SK-N-SH (cell line): ENCODE measurements around the gene ANO6. TPM values are rescaled to one million over a fixed set of nuclear protein-coding genes. Genes with fewer than 3 reads are reported as not detected.

Experiments used
- CTCF ChIA-PET: fragments of 300-600, 350-600 bp; formaldehyde crosslinking; extraction: SDS; loops from one replicate; lab custom pipeline; 2021; lab: Yijun Ruan, JAX
- POLR2A ChIA-PET: fragments of 350-600 bp; sonication (Branson Sonifier 250); formaldehyde crosslinking; extraction: SDS; loops from one replicate; lab custom pipeline; 2020; ENCODE audit warnings: antibody characterized with exemption, inconsistent platforms; lab: Yijun Ruan, JAX
- DNase-seq: peaks from one replicate; pipeline ENCODE4 v3.0.0; 2012
- H2AFZ ChIP-seq: fragments of 200-600 bp; sonication (generic); 2 replicates; pipeline ENCODE4 v1.8.1; 2016; ENCODE audit warnings: antibody characterized with exemption, mild to moderate bottlenecking, low read depth
- H3F3A ChIP-seq: fragments of 200-600 bp; sonication (generic); replicated peaks from 2 replicates; pipeline ENCODE3; 2016; ENCODE audit warnings: antibody characterized with exemption, mild to moderate bottlenecking; ENCODE audit not compliant: insufficient read depth
- H3K27ac ChIP-seq, 2 experiments: fragments of 200-500 bp in 1 of 2; fragments of 200-600 bp in 1 of 2; sonication (Bioruptor generic) in 1 of 2; sonication (generic), shearing (Covaris generic) in 1 of 2; 2 replicates each; pipeline versions ENCODE4 v1.5.1 to v1.6.1; 2014 to 2016; ENCODE audit warnings: low read depth in 2 of 2, inconsistent platforms in 1 of 2, low read length in 1 of 2, mild to moderate bottlenecking in 1 of 2, mixed read lengths in 1 of 2
- H3K27me3 ChIP-seq: fragments of 200-600 bp; sonication (generic), shearing (Covaris generic); 2 replicates; pipeline ENCODE4 v1.6.1; 2016; ENCODE audit warnings: mixed run types; ENCODE audit not compliant: insufficient read depth
- H3K36me3 ChIP-seq, 2 experiments: fragments of 200-500 bp in 1 of 2; fragments of 200-600 bp in 1 of 2; sonication (Bioruptor generic) in 1 of 2; sonication (generic) in 1 of 2; replicated peaks in 1 of 2; 2 replicates each; pipeline versions ENCODE3 to v1.5.1; 2014 to 2016; ENCODE audit warnings: low read length in 1 of 2, mild to moderate bottlenecking in 1 of 2; ENCODE audit not compliant: insufficient read depth in 2 of 2, control insufficient read depth in 1 of 2
- H3K4me1 ChIP-seq, 2 experiments: fragments of 200-500 bp in 1 of 2; fragments of 200-600 bp in 1 of 2; sonication (Bioruptor generic) in 1 of 2; sonication (generic), shearing (Covaris generic) in 1 of 2; 2 replicates each; pipeline versions ENCODE4 v1.5.1 to v1.6.1; 2014 to 2016; ENCODE audit warnings: low read depth in 1 of 2, low read length in 1 of 2, mixed run types in 1 of 2; ENCODE audit not compliant: insufficient read depth in 2 of 2, control insufficient read depth in 1 of 2
- H3K4me2 ChIP-seq: fragments of 200-600 bp; sonication (generic), shearing (Covaris generic); 2 replicates; pipeline ENCODE4 v1.6.1; 2017; ENCODE audit warnings: mixed run types
- H3K4me3 ChIP-seq, 2 experiments: fragments of 200-500 bp in 1 of 2; fragments of 200-600 bp in 1 of 2; sonication (Bioruptor generic) in 1 of 2; sonication (generic), shearing (Covaris generic) in 1 of 2; 2 replicates each; pipeline versions ENCODE4 v1.5.1 to v1.8.1; 2014 to 2016; ENCODE audit warnings: low read depth in 2 of 2, inconsistent platforms in 1 of 2, low read length in 1 of 2, mild to moderate bottlenecking in 1 of 2, mixed read lengths in 1 of 2, moderate library complexity in 1 of 2
- H3K79me2 ChIP-seq: fragments of 200-600 bp; sonication (generic); 2 replicates; pipeline ENCODE4 v1.8.1; 2017; ENCODE audit warnings: mild to moderate bottlenecking; ENCODE audit not compliant: insufficient read depth
- H3K9ac ChIP-seq: fragments of 200-600 bp; sonication (generic); 2 replicates; pipeline ENCODE4 v1.6.1; 2017; ENCODE audit warnings: mixed run types
- H3K9me2 ChIP-seq: fragments of 200-600 bp; sonication (generic); 2 replicates; pipeline ENCODE4 v1.6.1; 2017; ENCODE audit warnings: mixed run types
- H3K9me3 ChIP-seq: fragments of 200-600 bp; sonication (generic); 2 replicates; pipeline ENCODE4 v1.6.1; 2017; ENCODE audit warnings: mixed run types, mild to moderate bottlenecking, moderate library complexity
- H4K20me1 ChIP-seq: fragments of 200-600 bp; sonication (generic); 2 replicates; pipeline ENCODE4 v1.6.1; 2017; ENCODE audit warnings: mild to moderate bottlenecking, mixed run types; ENCODE audit not compliant: insufficient read depth
- CHD2 ChIP-seq: fragments of 150-350 bp; IDR thresholded peaks from 2 replicates; pipeline ENCODE4 v1.6.1; 2018; ENCODE audit warnings: low read length; ENCODE audit not compliant: partially characterized antibody
- EP300 ChIP-seq, 2 experiments: IDR thresholded peaks; 2 replicates each; pipeline versions ENCODE4 v1.4.0 to v1.6.1; 2012; ENCODE audit warnings: borderline replicate concordance in 1 of 2, low read depth in 1 of 2, low read length in 1 of 2
- GATA2 ChIP-seq: sonication (generic); formaldehyde crosslinking; IDR thresholded peaks from 2 replicates; pipeline ENCODE4 v1.5.0; 2020; ENCODE audit warnings: mild to moderate bottlenecking, missing genetic modification reagents
- TCF12 ChIP-seq: IDR thresholded peaks from 2 replicates; pipeline ENCODE4 v1.4.0; 2012
- TEAD4 ChIP-seq: IDR thresholded peaks from 2 replicates; pipeline ENCODE4 v1.4.0; 2012; ENCODE audit warnings: mild to moderate bottlenecking, borderline replicate concordance; ENCODE audit not compliant: insufficient read depth
- WGBS: methylation state at CpG from one replicate; pipeline ENCODE4 v1.1.6; 2017; ENCODE audit warnings: low lambda C conversion rate; 5-methylcytosine and 5-hydroxymethylcytosine counted together
- polyA plus RNA-seq, 3 experiments: library from polyadenylated mRNA; depleted of rRNA; stranded (reverse); fragments of >200 nt; gene quantifications; 2 replicates each; pipeline ENCODE4 v1.2.3, GENCODE V29; 2012
- TF ChIP-seq, protein P1 (sequence below): fragments of 150-350 bp; IDR thresholded peaks from 2 replicates; pipeline ENCODE4 v1.6.1; 2017; ENCODE audit warnings: antibody characterized with exemption, low read length, low read depth, borderline replicate concordance
- TF ChIP-seq, protein P2 (sequence below): IDR thresholded peaks from 2 replicates; pipeline ENCODE4 v1.4.0; 2012; ENCODE audit warnings: low read depth, borderline replicate concordance
- TF ChIP-seq, protein P3 (sequence below): IDR thresholded peaks from 2 replicates; pipeline ENCODE4 v1.4.0; 2012; ENCODE audit warnings: low read depth

Gene ANO6
- polyA plus RNA-seq, 1 of the 3 experiments (the other 2 are of a cell fraction): 20.1 TPM

DNA sequence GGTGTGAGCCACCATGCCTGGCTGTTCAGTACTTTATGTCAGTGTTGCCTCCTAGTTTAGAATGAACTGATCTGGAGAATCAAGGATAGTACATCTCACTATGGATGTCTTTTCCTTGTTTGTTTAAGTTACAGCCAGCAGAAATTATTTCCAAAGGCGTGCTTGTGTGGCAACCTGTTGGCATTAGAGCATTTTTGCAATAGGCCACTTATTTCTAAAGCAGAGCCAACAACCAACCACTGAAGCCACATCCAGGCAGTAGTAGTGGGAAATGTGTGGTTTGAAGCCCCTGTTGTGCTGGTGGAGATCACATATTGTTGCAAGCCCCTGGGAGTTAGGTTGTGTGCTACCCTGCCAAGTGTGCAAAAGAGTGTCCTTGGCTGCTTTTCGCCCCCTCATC is 3.7 kb downstream of the ANO6 start:
- Histone ChIP-seq H3K9me3 (no peaks in the 10 kb centered on the region), H3K4me1 (peaks cover 0 to 3% of the 10 kb centered on the region in 2 experiments; a peak in 3 of 4 replicates), H3K4me2 (no peak overlapping the region; the same call in 1 of the 2 replicates), H3K36me3 (peaks cover 0 to 5% of the 10 kb centered on the region in 2 experiments), H3K27ac (no peak overlapping the region), H4K20me1 (peaks cover 27% of the 10 kb centered on the region), H3K79me2 (peaks cover 87% of the 10 kb centered on the region), H3K9ac (no peak overlapping the region), H3K9me2 (no peaks in the 10 kb centered on the region), H3K4me3 (no peak overlapping the region), H3F3A (peaks cover 10% of the 10 kb centered on the region), H3K27me3 (no peaks in the 10 kb centered on the region), H2AFZ (no peak overlapping the region)
- CTCF ChIA-PET: no interaction called here
- 93% methylated on average over 2 of the region's 2 CpGs for WGBS
- no peak for DNase-seq
- TF ChIP-seq, protein P1, sequence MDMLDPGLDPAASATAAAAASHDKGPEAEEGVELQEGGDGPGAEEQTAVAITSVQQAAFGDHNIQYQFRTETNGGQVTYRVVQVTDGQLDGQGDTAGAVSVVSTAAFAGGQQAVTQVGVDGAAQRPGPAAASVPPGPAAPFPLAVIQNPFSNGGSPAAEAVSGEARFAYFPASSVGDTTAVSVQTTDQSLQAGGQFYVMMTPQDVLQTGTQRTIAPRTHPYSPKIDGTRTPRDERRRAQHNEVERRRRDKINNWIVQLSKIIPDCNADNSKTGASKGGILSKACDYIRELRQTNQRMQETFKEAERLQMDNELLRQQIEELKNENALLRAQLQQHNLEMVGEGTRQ: no peak
- TF ChIP-seq, protein P2, sequence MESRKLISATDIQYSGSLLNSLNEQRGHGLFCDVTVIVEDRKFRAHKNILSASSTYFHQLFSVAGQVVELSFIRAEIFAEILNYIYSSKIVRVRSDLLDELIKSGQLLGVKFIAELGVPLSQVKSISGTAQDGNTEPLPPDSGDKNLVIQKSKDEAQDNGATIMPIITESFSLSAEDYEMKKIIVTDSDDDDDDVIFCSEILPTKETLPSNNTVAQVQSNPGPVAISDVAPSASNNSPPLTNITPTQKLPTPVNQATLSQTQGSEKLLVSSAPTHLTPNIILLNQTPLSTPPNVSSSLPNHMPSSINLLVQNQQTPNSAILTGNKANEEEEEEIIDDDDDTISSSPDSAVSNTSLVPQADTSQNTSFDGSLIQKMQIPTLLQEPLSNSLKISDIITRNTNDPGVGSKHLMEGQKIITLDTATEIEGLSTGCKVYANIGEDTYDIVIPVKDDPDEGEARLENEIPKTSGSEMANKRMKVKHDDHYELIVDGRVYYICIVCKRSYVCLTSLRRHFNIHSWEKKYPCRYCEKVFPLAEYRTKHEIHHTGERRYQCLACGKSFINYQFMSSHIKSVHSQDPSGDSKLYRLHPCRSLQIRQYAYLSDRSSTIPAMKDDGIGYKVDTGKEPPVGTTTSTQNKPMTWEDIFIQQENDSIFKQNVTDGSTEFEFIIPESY: no peak
- no peak for TF ChIP-seq TEAD4
- no peak for TF ChIP-seq TCF12
- TF ChIP-seq, protein P3, sequence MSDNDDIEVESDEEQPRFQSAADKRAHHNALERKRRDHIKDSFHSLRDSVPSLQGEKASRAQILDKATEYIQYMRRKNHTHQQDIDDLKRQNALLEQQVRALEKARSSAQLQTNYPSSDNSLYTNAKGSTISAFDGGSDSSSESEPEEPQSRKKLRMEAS: no peak
- no peak for TF ChIP-seq EP300 (IDR thresholded peaks at IDR 0.05; ENCODE audit: borderline replicate concordance in 1 of 2, low read depth in 1 of 2, low read length in 1 of 2)
- POLR2A ChIA-PET: no interaction called here

DNA sequence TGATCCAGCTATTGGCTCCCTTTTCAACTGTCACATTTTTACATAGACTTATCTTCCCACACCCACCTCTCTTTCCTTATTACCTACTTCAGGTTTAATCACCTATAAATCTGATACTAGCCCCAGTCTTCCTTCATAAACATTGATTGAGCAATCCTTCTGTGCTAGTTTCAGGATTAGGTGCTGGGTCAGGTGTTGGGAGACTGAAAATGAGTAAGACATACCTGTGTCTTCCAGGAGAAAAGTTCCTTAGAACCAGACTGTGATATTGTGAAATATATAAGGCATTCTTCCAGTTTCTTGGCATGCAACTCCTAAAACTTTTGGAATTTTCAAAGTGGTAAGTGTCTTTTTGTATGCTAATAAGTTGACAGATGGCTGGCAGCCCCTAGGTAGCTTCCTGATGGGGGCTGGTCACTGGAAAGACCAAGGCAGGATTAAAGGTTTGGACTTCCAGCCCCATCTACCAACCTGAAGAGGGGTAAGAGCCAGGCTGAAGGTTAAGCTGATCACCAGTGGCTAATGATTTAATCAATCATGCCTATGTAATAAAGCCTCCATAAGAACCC is 4.6 kb downstream of the ANO6 start:
- Histone ChIP-seq H3K4me1 (peaks cover 0 to 3% of the 10 kb centered on the region in 2 experiments; a peak in 3 of 4 replicates), H3K9me2 (no peaks in the 10 kb centered on the region), H3K36me3 (peaks cover 0 to 5% of the 10 kb centered on the region in 2 experiments), H3F3A (peaks cover 3% of the 10 kb centered on the region), H3K79me2 (peaks cover 92% of the 10 kb centered on the region), H4K20me1 (peaks cover 27% of the 10 kb centered on the region), H3K9me3 (no peaks in the 10 kb centered on the region), H3K4me2 (no peak overlapping the region; the same call in 1 of the 2 replicates), H3K4me3 (no peak overlapping the region), H2AFZ (no peak overlapping the region), H3K9ac (no peak overlapping the region), H3K27me3 (no peaks in the 10 kb centered on the region), H3K27ac (no peak overlapping the region)
- CTCF ChIA-PET: no interaction called here
- no peak for DNase-seq
- TF ChIP-seq CHD2 (no peak), GATA2 (CRISPR knock-in tag) (no peak), TEAD4 (no peak), EP300 (IDR thresholded peaks at IDR 0.05; ENCODE audit: borderline replicate concordance in 1 of 2, low read depth in 1 of 2, low read length in 1 of 2) (no peak)
- POLR2A ChIA-PET: no interaction called here
